Activated naive CD4-positive, alpha-beta T cell treated with anti-CD3 and anti-CD28 coated beads for 36 hours (primary cell): ENCODE measurements around the gene INS. TPM values are rescaled to one million over a fixed set of nuclear protein-coding genes. Genes with fewer than 3 reads are reported as not detected.

Experiments used
- CTCF ChIA-PET: fragments of 350-600 bp; sonication (Branson Sonifier 250); formaldehyde crosslinking; loops from one replicate; lab custom pipeline; 2021; ENCODE audit warnings: antibody characterized with exemption; lab: Charles Lee
- DNase-seq: peaks from one replicate; pipeline ENCODE4 v3.0.0-alpha.2; 2020
- H3K27ac Mint-ChIP-seq: one replicate; pipeline ENCODE4 v1.8.0; 2021; ENCODE audit warnings: mild to moderate bottlenecking, mixed read lengths
- H3K27me3 Mint-ChIP-seq: one replicate; pipeline ENCODE4 v1.8.0; 2021; ENCODE audit warnings: low read depth, mixed read lengths
- H3K36me3 Mint-ChIP-seq: one replicate; pipeline ENCODE4 v1.8.0; 2021; ENCODE audit warnings: low read depth, mixed read lengths
- H3K4me1 Mint-ChIP-seq: one replicate; pipeline ENCODE4 v1.8.0; 2021; ENCODE audit warnings: low read depth, mixed read lengths
- H3K4me3 Mint-ChIP-seq: one replicate; pipeline ENCODE4 v1.8.0; 2021; ENCODE audit warnings: mild to moderate bottlenecking, moderate library complexity, mixed read lengths
- H3K9me3 Mint-ChIP-seq: one replicate; pipeline ENCODE4 v1.8.0; 2021; ENCODE audit warnings: mixed read lengths
- intact Hi-C: fragments of 100-400 bp; cut with micrococcal nuclease; formaldehyde crosslinking; loops from one replicate; pipeline ENCODE4 v1.15.1; 2023
- total RNA-seq, 2 experiments: library from RNA; stranded (reverse); gene quantifications; one replicate each; pipeline ENCODE4 v1.2.3, GENCODE V29; 2021

INS gene
- total RNA-seq, 2 experiments from 2014 or later = not detected

DNA sequence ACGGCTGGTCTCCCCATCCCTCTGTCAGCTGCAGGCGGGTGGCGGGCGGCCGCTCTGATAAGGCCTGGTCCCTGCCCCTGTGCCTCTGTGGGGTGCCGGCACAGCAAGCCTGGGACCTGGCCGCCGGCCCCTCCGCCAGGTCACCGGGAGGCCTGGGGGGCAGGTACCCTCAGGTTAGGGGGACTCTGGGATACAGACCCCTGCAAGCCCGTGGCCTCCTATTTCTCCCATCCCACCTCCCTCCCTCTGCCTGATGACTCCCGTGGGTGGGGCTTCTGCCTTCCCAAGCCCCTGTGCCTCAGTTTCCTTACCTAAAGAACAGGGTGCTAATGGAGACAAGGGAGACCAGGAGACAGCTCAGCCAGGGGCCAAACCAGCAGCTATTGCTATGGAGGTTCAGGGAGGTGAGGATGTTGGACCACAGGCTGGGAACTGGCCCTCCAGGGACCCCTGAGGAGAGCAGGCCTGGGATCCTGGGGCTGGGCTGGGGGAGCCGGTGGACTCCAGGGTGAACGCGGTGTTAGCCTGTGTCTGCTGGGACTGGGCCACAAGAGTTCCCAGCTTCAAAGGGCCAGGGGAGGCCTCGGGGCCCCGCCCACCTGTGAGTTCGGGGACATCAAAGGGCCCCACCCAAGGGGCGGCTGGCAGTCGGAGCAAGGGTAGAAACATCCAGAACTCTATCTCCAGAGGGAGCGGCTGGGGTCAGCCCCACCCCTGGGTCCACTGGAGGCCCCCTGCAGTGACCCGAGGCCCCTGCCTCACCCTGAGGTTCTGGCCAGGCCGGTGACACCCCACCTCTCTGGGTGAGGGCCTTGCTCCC lies 42.6 kb upstream of the INS start:
- Mint-ChIP-seq H3K9me3 (no peaks in the 10 kb centered on the region), H3K36me3 (no peaks in the 10 kb centered on the region), H3K4me3 (no peak overlapping the region), H3K27me3 (no peaks in the 10 kb centered on the region), H3K4me1 (no peaks in the 10 kb centered on the region), H3K27ac (no peak overlapping the region)
- CTCF ChIA-PET = interaction anchor here (0.6 kb wide), 2 partner anchors 75 to 217 kb away, joined by 3 read pairs; no protein-coding TSS in a partner anchor
- intact Hi-C loops = no loop called here
- DNase-seq = no peak

DNA sequence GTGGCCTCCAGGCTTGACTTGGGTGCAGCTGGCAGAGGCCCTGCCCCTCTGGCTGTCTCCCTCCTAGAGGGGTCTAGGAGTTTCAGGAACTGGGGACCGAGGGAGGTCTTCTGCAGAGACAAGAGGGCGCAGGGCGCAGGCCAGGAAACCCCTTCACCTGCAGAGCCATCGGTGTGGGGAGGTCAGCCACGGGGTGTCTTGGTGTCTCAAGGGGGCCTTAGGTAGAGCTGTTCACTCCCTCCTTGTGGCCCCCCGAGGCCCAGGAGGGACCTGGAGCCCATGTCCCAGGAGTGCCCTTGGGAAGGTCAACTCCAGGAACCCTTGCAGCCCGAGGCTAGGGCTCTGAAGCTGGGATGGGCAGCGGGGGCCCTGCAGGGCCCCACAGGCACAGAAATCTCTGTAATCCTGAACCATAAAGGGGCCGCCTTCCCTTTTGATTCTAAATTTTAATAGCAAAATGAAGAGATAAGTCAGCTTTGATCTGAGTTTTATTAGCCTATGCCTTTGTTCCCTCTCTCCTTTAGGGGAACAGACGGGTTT lies 42.0 kb upstream of the INS start:
- no peak overlapping the region for H3K27ac Mint-ChIP-seq
- no peak for DNase-seq
- intact Hi-C loops = no loop called here
- H3K36me3 Mint-ChIP-seq = no peaks in the 10 kb centered on the region
- CTCF ChIA-PET = interaction anchor here (0.6 kb wide), 1 partner anchor 218 kb away, joined by 3 read pairs; no protein-coding TSS in a partner anchor
- no peak overlapping the region for H3K4me3 Mint-ChIP-seq
- no peaks in the 10 kb centered on the region for H3K4me1 Mint-ChIP-seq
- H3K9me3 Mint-ChIP-seq = no peaks in the 10 kb centered on the region
- H3K27me3 Mint-ChIP-seq = no peaks in the 10 kb centered on the region

DNA sequence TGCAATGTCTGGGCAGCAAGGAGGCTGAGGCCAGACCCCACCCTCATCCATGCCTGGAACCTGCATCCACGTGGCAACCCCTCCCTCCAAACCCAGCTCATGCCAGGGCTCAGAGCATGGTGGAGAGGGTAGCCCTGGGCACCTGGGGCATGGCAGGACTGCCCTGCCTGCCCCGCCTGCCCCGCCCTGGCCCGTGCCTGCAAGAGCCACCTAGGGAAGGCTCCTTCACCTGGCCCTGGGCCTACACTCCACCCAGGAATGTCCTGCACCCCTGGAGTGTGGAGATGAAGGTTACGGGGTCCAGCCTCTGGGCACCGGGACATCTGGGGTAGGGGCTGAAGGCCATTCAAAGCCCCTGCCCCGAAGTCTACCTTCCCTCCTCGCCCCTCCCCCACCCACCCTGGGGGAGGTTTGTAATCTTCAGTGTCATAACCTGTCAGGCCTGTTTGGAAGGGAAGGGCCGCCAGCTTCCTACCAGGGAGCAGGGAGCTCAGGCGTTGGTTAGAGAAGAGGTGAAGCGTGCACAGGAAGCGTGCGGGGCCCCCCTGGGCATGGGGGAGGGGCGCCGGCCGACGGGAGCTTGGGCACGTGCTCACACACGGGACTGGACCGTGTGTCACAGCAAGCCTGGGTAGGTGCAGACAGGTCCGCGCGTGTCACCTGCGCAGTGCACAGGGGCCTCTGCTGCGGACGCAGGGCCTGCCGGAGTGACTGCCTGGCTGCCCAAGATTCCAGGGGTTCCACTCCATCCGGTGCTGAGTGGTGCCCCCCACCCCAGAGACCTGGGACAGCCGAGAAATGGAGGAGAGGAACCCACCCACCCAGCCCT lies 41.3 kb upstream of the INS start:
- DNase-seq = no peak
- intact Hi-C loops = no loop called here
- Mint-ChIP-seq H3K36me3 (no peaks in the 10 kb centered on the region), H3K9me3 (no peaks in the 10 kb centered on the region), H3K27ac (no peak overlapping the region), H3K27me3 (no peaks in the 10 kb centered on the region), H3K4me3 (no peak overlapping the region), H3K4me1 (no peaks in the 10 kb centered on the region)
- CTCF ChIA-PET = no interaction called here

DNA sequence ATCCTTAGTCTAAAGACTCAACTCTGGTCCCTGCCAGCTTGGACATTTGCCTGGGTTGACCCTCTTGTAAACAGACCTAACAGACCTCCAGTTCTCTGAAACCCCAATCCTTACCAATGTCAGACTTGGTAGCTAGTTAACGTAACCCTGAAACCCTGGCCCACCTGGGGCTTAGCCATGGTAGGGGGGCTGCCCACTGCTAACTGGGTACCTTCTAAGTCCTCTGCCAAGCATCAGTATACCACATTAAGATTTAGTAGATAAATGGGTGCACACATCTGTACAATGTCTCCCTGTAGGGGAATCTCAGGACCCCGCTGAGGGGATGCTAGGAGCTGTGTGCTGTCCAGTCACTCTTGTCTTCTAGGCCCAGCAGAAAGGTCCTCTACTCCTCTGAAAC lies 40.5 kb upstream of the INS start:
- no peak for DNase-seq
- CTCF ChIA-PET = no interaction called here
- Mint-ChIP-seq H3K27ac (no peak overlapping the region), H3K27me3 (no peaks in the 10 kb centered on the region), H3K36me3 (no peaks in the 10 kb centered on the region), H3K4me1 (no peaks in the 10 kb centered on the region), H3K4me3 (no peak overlapping the region), H3K9me3 (no peaks in the 10 kb centered on the region)
- intact Hi-C loops = no loop called here

DNA sequence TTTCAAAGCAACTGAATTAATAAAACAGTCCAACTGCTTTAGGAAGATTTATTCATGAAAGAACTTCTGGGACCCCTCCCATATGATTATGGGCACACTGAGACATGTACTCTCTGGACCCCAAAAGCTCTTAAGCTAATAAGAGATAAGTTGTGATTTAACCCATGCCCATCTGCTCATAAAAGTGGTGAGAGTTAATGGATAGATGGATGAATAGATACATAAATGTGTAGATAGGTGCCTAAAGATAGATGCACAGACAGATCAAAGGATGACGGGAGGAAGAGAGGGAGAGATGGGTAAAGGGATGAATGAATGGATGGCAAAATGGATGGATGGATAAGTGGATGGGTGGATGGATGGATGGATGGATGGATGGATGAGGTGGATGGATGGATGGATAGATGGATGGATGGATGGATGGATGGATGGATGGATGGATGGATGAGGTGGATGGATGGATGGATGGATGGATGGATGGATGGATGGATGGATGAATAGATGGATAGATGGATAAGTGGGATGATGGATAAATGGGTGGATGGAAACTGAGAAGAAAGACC lies 40.0 kb upstream of the INS start:
- no peak for DNase-seq
- no peaks in the 10 kb centered on the region for H3K27me3 Mint-ChIP-seq
- H3K36me3 Mint-ChIP-seq = no peaks in the 10 kb centered on the region
- CTCF ChIA-PET = no interaction called here
- no peak overlapping the region for H3K27ac Mint-ChIP-seq
- H3K9me3 Mint-ChIP-seq = no peaks in the 10 kb centered on the region
- no peak overlapping the region for H3K4me3 Mint-ChIP-seq
- intact Hi-C loops = no loop called here
- no peaks in the 10 kb centered on the region for H3K4me1 Mint-ChIP-seq

DNA sequence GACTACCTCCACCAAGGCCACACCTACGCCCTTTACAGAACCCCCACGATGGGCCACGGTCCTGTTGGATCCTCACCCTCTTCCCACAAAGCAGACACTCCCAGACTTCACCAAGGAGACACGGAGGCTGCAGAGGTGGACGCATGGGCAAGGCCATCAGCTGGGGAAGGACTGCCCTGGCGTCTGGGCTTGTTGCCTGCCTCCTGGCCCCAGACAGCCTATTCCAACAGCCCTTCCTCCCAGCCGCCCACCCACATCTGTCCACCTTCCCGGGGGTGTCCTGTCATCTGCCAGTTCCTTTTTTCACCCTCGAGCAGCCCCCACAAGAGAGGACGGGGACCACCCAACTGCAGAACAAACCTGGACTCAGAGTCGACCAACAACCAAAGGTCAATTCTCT lies 39.5 kb upstream of the INS start:
- no peak overlapping the region for H3K27ac Mint-ChIP-seq
- no peak overlapping the region for H3K4me3 Mint-ChIP-seq
- DNase-seq = no peak
- intact Hi-C loops = no loop called here
- H3K36me3 Mint-ChIP-seq = no peaks in the 10 kb centered on the region
- CTCF ChIA-PET = interaction anchor here (1.6 to 3.5 kb wide), 2 partner anchors 102 to 219 kb away, joined by 6 to 27 read pairs; partner anchors contain the start of genes C11orf21 and TSPAN32
- H3K9me3 Mint-ChIP-seq = no peaks in the 10 kb centered on the region
- no peaks in the 10 kb centered on the region for H3K4me1 Mint-ChIP-seq
- no peaks in the 10 kb centered on the region for H3K27me3 Mint-ChIP-seq

DNA sequence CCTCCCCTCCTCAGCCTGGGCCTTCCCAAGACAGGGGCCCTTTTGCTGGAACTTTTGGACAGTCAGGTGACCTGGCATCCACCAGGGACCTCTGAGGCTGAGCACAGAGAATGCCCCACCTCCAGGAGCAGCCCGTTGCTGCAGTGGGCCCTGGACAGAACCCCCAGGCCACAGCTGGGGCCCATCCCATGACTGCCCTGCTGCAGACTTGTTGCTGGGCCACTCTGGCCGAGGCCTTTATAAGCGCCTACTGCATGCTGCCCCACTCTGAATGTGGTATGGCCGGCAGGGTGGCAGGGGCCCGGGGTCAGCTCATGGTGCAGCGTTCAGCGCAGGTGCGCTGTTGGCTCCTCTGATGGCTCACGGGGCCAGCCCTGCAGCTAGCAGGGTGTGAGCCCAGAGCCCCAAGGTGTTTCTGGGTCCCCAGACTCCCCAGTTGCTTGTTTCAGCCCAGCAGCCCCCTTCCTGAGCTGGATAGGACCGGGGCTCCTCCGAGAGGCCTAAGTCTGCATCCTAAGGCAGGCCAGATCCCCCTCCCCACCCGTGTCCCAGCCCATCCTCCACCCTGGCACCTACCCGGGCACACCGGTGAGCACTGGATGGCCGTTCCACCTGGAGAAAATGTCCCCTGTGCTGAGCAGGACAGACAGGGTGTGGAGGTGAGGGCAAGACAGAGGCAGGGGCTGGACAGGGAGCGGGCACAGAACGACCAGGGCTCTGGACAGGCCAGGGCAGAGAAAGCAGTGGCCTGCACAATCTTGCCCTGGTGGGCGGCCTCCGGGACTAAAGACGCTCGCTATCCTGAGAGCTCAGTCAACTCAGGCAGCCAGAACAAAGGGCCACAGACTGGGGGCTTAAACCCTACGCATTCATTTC lies 38.7 kb upstream of the INS start:
- intact Hi-C loops = loop anchor here (5.0 to 10.0 kb wide), 2 partner anchors 203 to 335 kb away; partner anchors contain the start of gene TSSC4
- CTCF ChIA-PET = interaction anchor here (1.2 to 3.5 kb wide), 4 partner anchors 13 to 220 kb away, joined by 4 to 27 read pairs (median 8); partner anchors contain the start of genes C11orf21 and TSPAN32
- H3K4me1 Mint-ChIP-seq = no peaks in the 10 kb centered on the region

DNA sequence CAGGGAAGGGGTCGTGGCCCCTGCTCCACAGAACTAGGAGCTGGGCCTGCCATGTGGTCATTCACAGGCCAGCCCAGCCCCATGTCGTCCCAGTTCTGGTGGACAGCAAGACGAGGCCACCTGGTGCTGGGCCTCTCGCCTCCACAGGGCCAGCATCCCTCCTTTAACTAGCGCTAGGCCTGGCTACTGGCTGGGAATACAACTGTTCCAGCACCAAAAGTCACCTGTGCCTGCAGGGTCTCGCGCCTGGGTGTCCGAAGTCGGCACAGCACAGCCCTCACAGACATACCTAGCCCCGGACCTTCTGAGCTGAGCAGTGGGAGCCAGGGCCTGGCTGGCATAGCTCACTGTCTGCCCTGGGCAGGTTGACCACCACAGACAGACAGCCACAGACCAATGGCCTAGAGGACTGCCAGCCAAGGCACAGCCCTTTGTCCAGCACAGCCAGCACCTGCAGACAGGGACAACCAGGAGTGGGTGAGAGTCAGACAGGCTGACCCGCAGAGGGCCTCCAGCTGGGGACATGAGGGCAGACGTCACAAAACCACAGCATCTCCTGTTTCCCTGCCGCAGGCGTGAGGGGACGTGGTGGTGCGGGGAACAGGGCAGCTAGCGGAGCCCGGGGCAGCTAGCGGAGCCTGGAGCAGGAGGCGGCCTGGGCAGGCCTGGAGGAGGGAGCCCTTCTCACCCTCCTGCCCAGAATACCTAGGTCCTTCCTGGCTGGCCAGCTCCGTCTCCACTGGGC lies 37.8 kb upstream of the INS start:
- Mint-ChIP-seq H3K9me3 (no peaks in the 10 kb centered on the region), H3K27ac (no peak overlapping the region), H3K27me3 (no peaks in the 10 kb centered on the region), H3K4me1 (no peaks in the 10 kb centered on the region), H3K36me3 (no peaks in the 10 kb centered on the region), H3K4me3 (no peak overlapping the region)
- intact Hi-C loops = loop anchor here (5.0 to 10.0 kb wide), 2 partner anchors 204 to 336 kb away; partner anchors contain the start of gene TSSC4
- no peak for DNase-seq
- CTCF ChIA-PET = interaction anchor here (1.1 to 3.5 kb wide), 9 partner anchors 10 to 221 kb away, joined by 3 to 27 read pairs (median 6); partner anchors contain the start of genes C11orf21 and TSPAN32

More for the DNA sequence above, 38.7 kb upstream of the INS start:
- Mint-ChIP-seq H3K27ac (no peak overlapping the region), H3K27me3 (no peaks in the 10 kb centered on the region), H3K36me3 (no peaks in the 10 kb centered on the region), H3K9me3 (no peaks in the 10 kb centered on the region), H3K4me3 (no peak overlapping the region)
- no peak for DNase-seq

DNA sequence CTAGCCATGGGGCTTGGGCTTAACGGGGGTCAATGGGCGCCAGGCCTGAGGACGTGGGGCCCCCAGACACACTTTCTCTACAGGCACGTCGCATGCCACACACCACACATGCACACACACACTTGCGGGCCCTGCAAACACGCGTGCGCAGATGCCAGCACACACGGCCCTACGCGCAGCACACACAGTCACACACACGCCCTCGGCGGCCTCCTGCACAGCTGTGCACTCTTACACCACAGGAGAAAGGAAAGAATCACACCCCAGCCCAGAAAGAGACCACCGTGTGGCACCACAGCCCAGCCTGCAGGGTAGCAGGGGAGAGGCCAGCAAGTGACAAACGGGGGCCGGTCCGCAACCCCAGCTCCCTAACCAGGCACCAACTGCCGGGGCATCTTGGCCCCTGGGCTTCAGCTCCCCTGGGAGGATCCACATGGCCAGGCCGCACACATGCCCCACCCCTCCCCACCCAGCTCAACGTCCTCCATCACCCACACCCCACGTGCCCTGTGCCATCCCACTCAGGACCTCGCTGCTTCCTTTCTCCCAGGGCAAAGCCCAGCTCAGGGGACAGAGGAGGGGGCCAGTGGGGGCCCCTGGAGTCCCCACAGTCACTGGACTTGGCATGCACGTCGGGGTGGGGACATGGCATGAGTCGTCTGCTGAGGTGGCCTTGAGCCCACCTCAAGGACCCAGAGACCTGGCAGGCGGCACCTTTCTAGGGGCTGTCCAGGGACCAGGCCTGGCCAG lies 36.9 kb upstream of the INS start:
- CTCF ChIA-PET = interaction anchor here (1.1 to 3.5 kb wide), 7 partner anchors 10 to 222 kb away, joined by 3 to 27 read pairs (median 9); partner anchors contain the start of genes C11orf21 and TSPAN32
- no peak overlapping the region for H3K4me3 Mint-ChIP-seq
- no peak for DNase-seq
- intact Hi-C loops = loop anchor here (1.0 to 10.0 kb wide), 4 partner anchors 101 to 337 kb away; partner anchors contain the start of gene TSSC4
- no peaks in the 10 kb centered on the region for H3K36me3 Mint-ChIP-seq
- H3K27ac Mint-ChIP-seq = no peak overlapping the region
- H3K27me3 Mint-ChIP-seq = no peaks in the 10 kb centered on the region
- H3K9me3 Mint-ChIP-seq = no peaks in the 10 kb centered on the region
- H3K4me1 Mint-ChIP-seq = no peaks in the 10 kb centered on the region
